Mesenteric fat pad (tissue), 1 donor: Measurements from ENCODE around the gene IL1RAPL2. TPM values are rescaled to one million over a fixed set of nuclear protein-coding genes. Genes with fewer than 3 reads are reported as not detected.

Experiments used
- DNase-seq: peaks from one replicate; pipeline ENCODE4 v3.0.0-alpha.2; 2020; ENCODE audit warnings: low spot score
- total RNA-seq: library from RNA; stranded (reverse); fragmentation: NEBNext Ultra II Directional; extraction: Animal tissue kit (Norgen Biotek cat#: 25700); gene quantifications from one replicate; pipeline ENCODE4 v1.2.1, GENCODE V29; 2021
- donor health status: DM: yes; HTN: yes; CAD: no.

The IL1RAPL2 gene
- total RNA-seq, 1 donor from 2014 or later, result not detected

DNA sequence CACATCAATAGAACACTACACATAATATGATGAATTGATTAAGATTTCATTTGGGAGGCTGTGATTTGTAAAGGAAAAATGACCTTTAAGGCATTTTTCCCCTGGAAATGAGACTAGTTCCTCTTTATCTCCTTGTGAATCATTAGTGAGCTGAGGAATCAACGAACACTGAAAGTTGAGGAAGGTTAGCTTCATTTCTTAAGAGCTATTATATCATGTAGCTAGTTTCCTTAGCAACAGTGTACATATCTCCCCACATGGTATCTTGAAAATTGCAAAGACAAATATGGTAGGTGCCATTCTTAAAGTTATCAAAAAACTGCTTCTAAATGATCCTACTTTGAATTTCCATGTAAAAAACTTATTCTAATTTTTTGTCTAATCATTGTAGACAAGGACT lies 1128.8 kb downstream of the IL1RAPL2 start:
- DNase-seq, result no peak

DNA sequence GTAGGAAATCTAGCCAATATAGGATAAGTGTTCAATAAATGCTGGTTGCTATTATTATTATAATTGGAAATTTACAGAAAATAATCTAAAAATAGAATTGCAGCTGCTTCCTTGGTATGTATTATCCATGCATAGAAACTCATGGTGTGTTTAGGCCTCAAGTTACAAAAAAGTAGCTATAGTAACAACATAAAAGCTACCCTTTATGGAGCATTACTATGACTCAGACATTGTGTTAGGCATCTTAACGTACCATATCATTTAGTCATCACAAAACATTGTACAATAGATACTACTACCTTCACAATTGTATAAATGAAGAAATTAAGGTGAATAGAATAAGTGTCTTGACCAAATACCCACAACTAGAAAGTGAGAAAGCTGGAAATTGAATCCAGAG lies 1129.5 kb downstream of the IL1RAPL2 start:
- DNase-seq, result no peak

DNA sequence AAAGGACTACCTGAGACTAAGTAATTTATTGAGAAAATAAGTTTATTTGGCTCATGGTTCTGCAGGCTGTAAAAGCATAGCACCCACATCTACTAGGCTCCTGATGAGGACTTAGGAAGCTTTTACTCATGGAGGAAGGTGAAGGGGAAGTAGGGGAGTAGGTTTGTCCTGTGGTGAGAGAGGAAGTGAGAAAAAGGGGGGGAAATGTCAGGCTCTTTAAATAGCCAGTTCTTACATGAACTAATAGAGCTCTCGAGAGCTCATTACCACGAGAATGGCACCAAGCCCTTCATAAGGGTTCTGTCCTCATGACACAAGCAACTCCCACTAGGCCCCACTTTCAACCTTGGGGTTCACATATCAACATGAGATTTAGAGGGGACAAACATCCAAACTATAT lies 1130.9 kb downstream of the IL1RAPL2 start:
- DNase-seq, result no peak

DNA sequence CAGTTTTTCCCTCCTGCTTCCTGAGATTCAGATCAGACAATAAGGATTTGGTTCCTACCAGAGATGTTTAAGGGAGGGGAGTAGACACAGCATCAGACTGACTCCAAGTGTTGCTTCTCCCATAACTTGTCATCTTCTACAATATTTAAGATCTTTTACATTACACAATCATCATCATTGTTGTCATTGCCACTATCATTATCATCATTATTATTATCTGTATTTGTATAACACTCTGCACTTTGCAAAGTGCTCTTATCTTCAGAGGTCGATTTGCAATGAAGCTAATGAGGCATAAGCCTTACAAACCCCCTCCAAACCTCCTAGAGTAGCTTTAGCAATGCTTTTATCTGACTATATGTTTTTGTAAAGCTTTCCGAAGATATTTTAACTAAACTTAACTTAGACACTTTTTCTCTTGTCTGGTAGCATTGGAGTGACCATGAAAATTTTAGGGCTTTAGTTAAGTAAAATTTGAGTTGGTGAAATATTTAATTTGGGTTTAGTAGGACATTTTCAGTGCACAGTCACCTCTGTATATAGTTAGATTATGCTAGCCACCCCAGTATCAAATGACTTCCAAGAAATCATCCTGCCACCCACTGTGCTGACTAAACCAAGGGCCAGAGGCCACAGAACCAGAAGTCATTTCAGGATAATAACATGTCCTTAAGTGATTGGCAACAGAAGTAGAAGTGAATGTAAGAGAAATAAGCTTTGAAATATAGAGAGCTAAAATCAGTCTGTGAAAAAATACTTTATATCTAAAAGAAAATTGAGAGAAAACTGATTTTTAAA lies 1132.2 kb downstream of the IL1RAPL2 start:
- DNase-seq, result no peak

DNA sequence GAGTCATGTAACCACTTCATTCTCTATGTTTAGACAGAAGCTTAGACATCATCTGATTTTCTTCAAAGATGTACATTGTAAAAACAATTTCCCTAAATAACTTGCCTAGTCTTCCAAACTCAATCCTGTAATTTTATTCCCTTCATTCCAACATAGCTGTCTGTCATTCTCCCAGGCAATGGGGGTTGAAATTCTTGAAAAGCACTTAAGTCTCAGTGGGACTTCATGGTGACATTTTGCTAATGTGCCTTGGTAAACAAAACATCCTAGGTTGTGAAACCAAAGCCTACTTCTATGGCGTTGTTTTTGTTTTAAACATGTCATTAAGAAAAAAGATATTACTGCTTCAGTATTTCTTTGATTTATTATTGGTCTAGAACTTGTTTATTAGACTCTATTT lies 1134.3 kb downstream of the IL1RAPL2 start:
- DNase-seq, result no peak

DNA sequence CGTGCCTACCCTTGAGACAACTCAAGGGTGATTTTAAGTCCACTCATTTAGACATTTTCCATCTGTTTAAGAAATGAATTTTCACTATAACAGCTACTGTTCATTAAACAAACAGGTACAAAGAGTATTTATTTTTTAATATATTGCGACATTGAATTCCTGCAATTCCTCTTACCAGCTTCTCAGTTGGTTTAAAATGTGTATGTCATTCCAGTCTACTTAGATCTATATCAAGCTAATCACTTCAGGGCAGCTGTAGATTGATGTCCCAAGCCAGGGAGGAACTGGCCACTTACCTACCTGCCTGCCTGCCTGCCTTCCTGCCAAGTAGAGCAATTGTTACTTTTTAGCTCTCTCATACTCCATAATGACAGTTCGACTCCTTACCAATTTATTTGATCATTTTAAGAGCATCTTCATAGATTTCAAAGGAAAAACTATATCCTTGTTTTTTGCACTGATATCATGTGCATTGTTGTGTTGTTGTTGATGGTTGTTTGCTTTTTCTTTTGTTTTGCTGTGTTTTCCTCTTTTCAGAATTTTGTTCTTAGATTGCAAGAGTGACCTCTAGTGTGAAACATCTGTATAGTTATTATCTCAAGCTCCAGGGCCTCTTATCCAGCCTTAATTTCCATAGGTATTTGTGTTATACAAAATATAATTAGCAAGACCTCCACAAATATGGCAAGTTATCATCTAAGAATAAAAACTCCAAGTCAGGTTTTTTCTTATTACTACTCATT lies 1135.5 kb downstream of the IL1RAPL2 start:
- no peak for DNase-seq

DNA sequence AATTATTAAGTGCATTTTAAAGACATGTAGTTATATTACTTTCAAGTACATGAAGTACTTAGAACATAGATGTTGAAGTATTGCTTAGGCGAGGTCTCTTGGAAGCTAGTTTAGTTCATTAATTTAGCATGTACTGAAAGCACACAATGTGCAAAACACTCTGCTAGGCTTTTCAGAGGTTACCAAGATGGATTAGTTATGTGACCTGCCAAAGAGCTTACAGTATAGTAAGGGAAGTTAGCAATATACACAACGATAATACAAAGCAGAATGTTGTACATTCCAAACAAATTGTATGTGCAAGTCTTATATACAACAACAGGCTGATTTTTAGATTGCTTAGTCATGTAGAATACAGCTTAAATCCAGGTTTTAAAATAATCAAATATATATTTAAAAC lies 1137.9 kb downstream of the IL1RAPL2 start:
- DNase-seq, result no peak

DNA sequence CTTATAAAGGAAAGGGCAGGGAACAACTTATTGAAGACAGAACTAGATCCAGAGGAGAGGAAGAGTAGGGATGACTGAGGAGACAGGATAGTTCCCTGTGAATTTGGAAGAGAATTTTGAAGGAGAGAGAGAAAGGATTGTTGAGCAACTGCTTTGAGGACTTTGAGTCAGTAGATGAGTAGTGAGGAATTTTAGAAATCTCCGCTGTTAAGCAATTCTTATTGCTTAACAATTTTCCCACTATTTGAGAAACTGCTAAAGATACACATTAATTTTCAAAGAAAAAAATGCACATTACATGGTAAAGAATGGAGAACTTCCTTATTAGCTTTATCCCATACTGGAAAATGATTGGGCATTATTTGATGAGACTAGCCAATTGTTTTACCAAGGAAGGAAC lies 1140.0 kb downstream of the IL1RAPL2 start:
- DNase-seq, result no peak

DNA sequence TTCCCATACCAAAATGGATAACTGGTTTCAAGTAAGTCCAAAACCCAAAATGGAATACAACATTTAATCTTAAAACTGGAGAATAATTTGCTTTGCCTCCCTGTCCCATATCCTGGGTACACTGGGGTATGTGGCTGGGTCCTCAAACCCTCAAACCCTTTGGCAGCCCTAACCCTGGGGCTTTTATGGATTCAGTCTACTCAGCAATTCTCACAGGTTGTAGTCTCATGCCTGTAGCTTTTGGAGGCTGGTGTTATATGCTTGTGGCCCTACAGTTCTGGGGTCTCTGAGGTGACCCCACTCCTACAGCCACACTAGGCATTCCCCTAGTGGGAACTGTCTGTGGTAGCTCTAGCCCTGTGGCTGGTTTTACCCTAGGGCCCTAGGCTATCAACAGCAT lies 1145.8 kb downstream of the IL1RAPL2 start:
- DNase-seq, result no peak

DNA sequence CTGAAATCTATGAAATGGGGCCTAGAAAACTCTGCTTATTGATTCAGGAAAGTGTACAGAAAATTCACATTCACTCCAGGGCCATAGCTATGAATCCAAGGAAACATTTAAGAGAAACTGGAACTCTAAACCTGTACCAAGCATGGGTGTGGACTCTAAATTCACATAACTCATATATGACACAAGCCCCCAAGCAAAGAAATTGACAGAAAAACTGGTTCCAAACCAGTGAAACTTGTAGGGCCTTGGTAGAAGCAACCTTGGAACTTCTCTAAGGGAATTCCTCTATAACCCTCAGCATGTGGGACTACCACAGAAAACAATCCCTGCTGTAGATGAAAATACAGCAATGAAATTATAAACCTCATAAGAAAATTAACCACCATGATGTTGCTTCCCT lies 1149.7 kb downstream of the IL1RAPL2 start:
- DNase-seq, result no peak

DNA sequence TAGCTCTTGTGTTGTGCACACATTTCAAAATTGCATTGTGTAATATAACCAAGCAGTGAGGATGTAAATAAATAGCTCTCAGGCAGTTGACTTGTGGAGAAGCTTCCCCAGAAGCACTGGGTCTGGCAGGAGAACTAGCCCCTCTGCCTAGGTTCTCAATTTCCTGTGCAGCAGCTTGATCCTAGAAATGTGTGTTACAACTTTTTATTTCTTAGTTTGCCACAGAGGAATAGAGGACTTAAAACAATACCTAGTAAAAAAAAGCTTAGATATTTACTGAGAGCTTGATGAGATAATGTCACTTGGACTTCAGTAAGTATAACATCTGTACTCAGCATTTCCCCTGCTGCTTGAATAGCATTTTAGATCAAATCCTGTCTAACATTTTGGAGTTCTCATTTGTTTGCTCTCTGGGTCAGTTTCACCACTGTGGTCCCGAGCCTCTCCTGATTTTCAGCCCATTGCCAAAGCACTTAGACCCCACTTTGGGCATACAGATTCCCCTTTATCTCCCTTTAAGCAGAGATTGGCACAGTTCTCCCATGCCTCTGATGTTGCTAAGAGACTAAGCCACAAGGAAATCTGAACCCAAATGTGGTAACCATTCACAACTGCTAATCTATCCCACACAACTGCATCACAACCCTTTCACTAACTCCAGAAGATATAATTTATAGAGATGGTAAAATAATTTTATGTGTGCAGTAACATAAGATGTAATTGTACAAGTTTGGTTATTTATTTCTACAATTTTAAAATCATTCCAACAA lies 1158.2 kb downstream of the IL1RAPL2 start:
- no peak for DNase-seq

DNA sequence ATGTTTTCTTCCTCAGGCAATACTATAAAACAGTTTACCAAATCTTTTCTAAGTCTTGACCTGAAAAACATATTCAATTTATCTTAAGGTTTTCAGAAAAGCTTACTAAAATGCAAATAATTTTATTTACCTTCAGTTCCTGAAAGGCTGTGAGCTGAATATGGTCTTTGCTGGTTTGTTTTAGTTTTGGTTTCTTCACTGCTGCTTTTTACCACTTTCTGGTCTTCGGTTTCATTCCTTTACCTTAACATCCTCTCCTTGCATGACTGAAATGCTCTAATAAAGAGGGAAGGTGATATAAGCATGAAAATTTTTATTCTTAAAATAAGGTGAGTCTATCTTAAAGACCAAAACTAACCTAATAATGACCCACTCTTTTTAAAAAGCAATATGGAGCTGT lies 1159.2 kb downstream of the IL1RAPL2 start:
- DNase-seq, result no peak

DNA sequence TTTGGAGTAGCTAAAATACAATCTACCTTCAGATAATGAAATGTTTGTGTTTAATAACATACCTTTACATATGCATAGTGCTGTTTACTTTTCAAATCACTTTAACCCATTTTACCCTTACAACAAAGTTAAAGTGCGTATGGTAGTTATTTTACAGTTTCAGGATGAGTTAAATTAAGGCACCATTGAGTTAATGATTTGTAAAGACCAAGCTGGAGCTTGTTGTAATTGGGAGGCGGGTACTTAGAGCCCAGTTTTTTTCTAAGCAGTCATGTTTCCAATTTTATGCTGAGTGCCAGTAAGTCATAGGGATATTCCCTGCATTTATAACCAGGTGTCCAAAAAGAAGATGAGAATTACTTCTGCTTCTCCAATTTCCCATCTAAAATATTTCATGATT lies 1172.2 kb downstream of the IL1RAPL2 start:
- DNase-seq, result no peak

DNA sequence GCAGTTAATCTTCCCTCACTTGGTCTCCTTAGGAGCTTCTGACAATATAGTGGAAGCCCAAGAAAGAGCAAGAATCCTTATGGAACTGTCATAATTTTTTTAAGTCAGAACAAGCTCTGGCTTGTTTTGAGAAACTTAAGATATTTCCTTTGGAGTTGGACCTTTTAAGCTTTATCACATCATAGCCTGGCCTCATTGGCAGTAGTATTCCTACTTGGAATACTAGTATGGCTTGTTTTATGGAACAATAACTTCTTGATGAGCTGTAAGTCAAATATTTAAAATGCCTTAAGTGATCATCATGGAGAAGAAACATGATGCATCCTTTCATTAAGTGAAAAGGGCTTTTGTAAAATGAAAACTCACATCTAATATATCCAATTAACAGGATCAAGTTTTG lies 1178.3 kb downstream of the IL1RAPL2 start:
- DNase-seq, result no peak

DNA sequence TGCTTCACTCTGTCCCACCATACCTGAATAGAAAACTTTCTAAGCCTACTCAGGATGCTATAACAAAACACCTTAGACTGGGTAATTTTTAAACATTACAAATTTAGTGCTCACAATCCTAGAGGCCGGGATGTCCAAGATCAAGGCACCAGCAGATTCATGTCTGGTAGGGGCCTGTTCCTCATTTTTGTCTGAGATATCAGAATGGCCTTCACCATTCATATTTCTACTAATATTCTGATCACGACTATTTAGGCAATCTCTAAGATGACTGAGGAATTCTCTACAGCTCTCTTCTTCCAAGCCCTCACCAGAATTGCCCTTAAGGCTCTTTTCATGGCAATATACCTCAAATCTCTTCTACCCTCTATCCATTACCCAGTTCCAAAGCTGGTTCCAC lies 1178.9 kb downstream of the IL1RAPL2 start:
- no peak for DNase-seq

DNA sequence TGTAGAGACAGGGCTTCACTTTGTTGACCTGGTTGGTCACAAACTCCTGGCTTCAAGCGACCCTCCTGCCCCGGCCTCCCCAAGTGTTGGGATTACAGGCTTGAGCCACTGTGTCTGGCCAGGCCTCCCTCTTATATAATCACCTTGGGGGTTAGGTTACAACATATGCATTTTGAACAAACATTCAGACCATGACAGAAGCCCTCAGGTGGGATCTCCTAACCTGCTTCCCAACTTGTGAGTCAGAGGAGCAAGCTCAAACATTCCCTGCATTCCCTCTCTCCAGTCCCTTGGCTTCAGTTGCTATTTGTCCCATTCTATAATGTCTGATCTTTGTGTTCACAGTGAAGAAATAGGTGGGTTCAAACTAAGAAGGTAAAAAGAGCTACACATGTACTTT lies 1179.9 kb downstream of the IL1RAPL2 start:
- no peak for DNase-seq

DNA sequence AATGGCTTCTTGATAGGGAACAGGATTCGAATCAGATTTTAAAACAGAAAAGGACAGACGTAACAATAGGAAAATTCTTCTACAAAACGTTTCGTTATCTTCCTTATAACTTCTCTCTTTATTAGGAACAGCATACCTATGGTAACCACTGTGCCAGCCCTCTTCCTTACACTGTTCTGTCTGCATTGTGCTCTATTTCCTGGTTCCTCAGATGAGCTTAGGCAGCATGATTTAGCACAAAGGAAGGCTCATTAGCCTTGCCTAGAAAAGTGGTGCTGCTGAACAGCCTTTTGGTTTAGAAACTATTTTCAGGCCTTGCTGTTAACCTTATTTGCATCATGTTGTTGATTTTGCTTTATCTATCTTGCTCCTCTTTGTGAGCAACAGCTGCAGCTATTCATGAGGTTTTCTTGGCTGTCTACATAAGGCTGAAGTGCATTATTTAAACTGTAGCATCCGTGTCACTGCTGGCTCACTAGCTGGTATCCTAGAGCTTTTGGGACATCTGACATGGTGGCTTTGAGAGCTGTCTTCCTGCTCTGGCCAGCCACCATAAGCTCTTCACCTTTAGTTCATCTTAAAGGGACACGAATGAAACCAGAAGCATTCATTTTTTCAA lies 1186.4 kb downstream of the IL1RAPL2 start:
- no peak for DNase-seq

DNA sequence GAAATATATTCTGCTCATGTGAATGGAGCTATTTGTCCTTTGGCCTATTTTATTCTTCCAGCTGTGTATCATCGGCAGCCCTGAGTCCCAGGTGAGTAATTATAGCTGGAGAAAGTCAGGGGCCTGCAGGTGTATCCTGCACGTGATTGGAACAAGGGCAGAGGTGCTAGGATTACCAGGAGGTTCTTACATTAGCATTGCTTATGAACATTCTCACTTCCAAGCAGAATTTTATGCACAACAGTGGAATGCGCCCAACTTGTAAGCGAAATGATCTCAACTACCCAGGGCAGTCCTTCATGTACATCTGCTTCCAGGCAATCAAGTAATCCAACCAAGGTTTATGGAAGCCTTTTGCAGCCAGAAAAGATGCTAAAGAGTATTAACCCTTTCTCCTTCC lies 1187.4 kb downstream of the IL1RAPL2 start:
- DNase-seq, result no peak

DNA sequence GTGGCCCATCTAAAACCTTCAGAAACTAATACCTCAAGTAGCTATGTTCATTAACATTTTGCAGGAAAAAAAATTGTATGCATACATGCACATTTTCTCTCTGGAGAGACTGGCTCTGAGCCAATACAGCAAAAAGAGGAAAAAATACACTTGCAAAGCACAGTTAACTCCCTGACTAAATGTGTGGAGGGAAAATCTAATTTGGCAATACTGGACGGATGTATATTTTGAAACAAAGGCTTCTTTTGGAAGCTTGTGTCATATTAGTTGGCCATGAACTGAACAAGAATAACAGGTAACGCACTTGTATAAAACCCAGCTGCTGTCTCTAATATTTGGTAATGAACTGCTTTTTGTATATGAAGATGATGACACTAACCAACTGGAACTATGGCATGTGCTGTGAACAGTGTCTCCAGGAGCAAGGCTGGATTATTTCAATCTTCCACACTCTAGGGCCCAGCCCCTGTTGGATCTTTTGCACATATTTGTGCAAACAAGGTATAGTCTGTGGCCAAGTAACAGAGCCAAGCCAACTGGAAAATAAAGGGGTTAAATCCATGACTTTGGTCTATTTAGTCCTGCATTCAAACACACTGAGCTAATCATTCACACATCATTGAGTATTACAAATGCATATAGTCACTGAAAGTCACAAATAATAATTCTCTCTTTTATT lies 1188.4 kb downstream of the IL1RAPL2 start:
- no peak for DNase-seq

DNA sequence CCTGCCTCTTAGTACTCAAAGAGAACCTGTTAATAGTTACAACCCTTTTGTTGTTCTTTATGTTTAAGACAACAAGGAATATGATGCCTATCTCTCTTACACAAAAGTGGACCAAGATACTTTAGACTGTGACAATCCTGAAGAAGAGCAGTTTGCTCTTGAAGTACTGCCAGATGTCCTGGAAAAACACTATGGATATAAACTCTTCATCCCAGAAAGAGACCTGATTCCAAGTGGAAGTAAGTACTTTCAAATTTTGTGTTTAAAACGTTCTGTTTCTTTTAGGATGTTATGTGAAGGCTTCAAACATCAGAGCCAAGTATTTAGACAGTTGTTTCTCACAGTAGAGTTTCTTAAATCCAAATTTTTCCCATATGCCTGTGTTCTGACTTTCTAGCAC lies 1189.1 kb downstream of the IL1RAPL2 start:
- DNase-seq, result no peak

DNA sequence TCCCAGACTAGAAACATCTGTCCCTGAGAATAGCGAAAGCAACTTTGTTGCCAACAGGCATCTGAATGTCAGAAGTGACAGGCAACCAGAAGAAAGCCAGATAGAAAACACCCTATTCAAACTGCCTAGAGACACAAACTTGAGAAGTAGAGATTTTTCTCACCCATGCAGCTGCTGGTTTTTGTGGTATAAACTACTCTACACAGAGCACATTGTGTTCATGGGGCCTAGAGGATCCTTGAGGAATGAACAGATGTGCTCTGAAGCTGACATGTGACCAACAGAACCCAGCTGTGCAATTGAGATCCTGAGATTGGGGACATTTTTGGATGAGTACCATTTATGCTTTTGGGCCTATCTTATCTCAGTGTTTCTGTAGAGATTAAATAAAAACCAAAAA lies 1192.8 kb downstream of the IL1RAPL2 start:
- DNase-seq, result no peak
